Neuronal stem cell (in vitro differentiated cells): ENCODE data around the gene CHPF2.
A peak's percentile ranks its signal among the peaks of the same experiment; 100 is the strongest.

Source experiments
- DNase-seq: peaks from one replicate; pipeline ENCODE4 v3.0.0-alpha.2; 2013; ENCODE audit warnings: low spot score
- H2AFZ ChIP-seq: one replicate; pipeline ENCODE4 v1.6.1; 2013; ENCODE audit warnings: mild to moderate bottlenecking, low read length, inconsistent platforms
- H2AK5ac ChIP-seq: 2 replicates; pipeline ENCODE4 v1.6.1; 2013; ENCODE audit warnings: low read depth, mild to moderate bottlenecking, inconsistent platforms, low read length, moderate library complexity, mixed read lengths
- H2BK120ac ChIP-seq: 2 replicates; pipeline ENCODE4 v1.6.1; 2013; ENCODE audit warnings: low read depth, mild to moderate bottlenecking, inconsistent platforms, low read length, moderate library complexity, mixed read lengths
- H2BK12ac ChIP-seq: one replicate; pipeline ENCODE4 v1.6.1; 2013; ENCODE audit warnings: low read length, inconsistent platforms
- H2BK15ac ChIP-seq: 2 replicates; pipeline ENCODE4 v1.6.1; 2013; ENCODE audit warnings: mild to moderate bottlenecking, low read length, inconsistent platforms, mixed read lengths
- H2BK5ac ChIP-seq: one replicate; pipeline ENCODE4 v1.6.1; 2013; ENCODE audit warnings: inconsistent platforms, mild to moderate bottlenecking, low read length, moderate library complexity
- H3K14ac ChIP-seq: one replicate; pipeline ENCODE4 v1.6.1; 2013; ENCODE audit warnings: low read length, inconsistent platforms
- H3K18ac ChIP-seq: 2 replicates; pipeline ENCODE4 v1.6.1; 2013; ENCODE audit warnings: low read length, inconsistent platforms
- H3K23ac ChIP-seq: 2 replicates; pipeline ENCODE4 v1.6.1; 2013; ENCODE audit warnings: low read depth, mild to moderate bottlenecking, mixed read lengths, low read length, inconsistent platforms; ENCODE audit not compliant: poor library complexity
- H3K27ac ChIP-seq: replicated peaks from 3 replicates; pipeline ENCODE4 v1.5.1; 2013; ENCODE audit warnings: low read length, inconsistent platforms
- H3K27me3 ChIP-seq, 3 experiments: 2 replicates each; pipeline ENCODE4 v1.6.1; 2013; ENCODE audit warnings: low read length in 3 of 3, mild to moderate bottlenecking in 2 of 3, inconsistent platforms in 1 of 3, low read depth in 1 of 3, mixed read lengths in 1 of 3, moderate library complexity in 1 of 3; ENCODE audit not compliant: control insufficient read depth in 3 of 3, insufficient read depth in 3 of 3
- H3K36me3 ChIP-seq, 2 donors: replicated peaks in 1 of 2; 2 replicates each; pipeline ENCODE4 v1.6.1; 2013; ENCODE audit warnings: low read length in 2 of 2; ENCODE audit not compliant: control insufficient read depth in 2 of 2, insufficient read depth in 2 of 2
- H3K4ac ChIP-seq: 2 replicates; pipeline ENCODE4 v1.6.1; 2013; ENCODE audit warnings: inconsistent platforms, mild to moderate bottlenecking, low read length, moderate library complexity
- H3K4me1 ChIP-seq, 2 donors: 1 replicate in 1 of 2; 2 replicates in 1 of 2; pipeline ENCODE4 v1.6.1; 2013; ENCODE audit warnings: low read length in 2 of 2, low read depth in 1 of 2; ENCODE audit not compliant: control insufficient read depth in 2 of 2, insufficient read depth in 1 of 2
- H3K4me2 ChIP-seq: one replicate; pipeline ENCODE4 v1.6.1; 2013; ENCODE audit warnings: mild to moderate bottlenecking, low read length, inconsistent platforms; ENCODE audit not compliant: insufficient read depth, poor library complexity, severe bottlenecking
- H3K4me3 ChIP-seq, 2 donors: 2 replicates each; pipeline ENCODE4 v1.5.1; 2013; ENCODE audit warnings: low read length in 2 of 2, mild to moderate bottlenecking in 2 of 2, inconsistent platforms in 1 of 2, moderate library complexity in 1 of 2
- H3K79me1 ChIP-seq: one replicate; pipeline ENCODE4 v1.6.1; 2013; ENCODE audit warnings: low read depth, mild to moderate bottlenecking, inconsistent platforms, low read length, moderate library complexity
- H3K9ac ChIP-seq: one replicate; pipeline ENCODE4 v1.6.1; 2013; ENCODE audit warnings: mild to moderate bottlenecking, low read depth, low read length, inconsistent platforms; ENCODE audit not compliant: poor library complexity
- H3K9me3 ChIP-seq, 2 donors: replicated peaks in 1 of 2; 2 replicates each; pipeline versions ENCODE3 to v1.6.1; 2013; ENCODE audit warnings: low read length in 2 of 2, mild to moderate bottlenecking in 2 of 2, inconsistent platforms in 1 of 2, low read depth in 1 of 2, mixed read lengths in 1 of 2, moderate library complexity in 1 of 2; ENCODE audit not compliant: control insufficient read depth in 2 of 2, insufficient read depth in 1 of 2
- H4K8ac ChIP-seq: one replicate; pipeline ENCODE4 v1.6.1; 2013; ENCODE audit warnings: low read depth, mild to moderate bottlenecking, inconsistent platforms, low read length, moderate library complexity
- H4K91ac ChIP-seq: one replicate; pipeline ENCODE4 v1.6.1; 2013; ENCODE audit warnings: low read length, low read depth, mild to moderate bottlenecking, inconsistent platforms; ENCODE audit not compliant: poor library complexity
- WGBS, 2 donors: extraction: QIAGEN DNeasy Blood & Tissue Kit; methylation state at CpG; one replicate each; pipeline ENCODE4 v1.1.7; 2013; ENCODE audit warnings: missing lambda C conversion rate in 2 of 2, mixed read lengths in 1 of 2; ENCODE audit not compliant: insufficient read length in 2 of 2, insufficient replicate concordance in 1 of 2; ENCODE audit errors: extremely low coverage in 2 of 2; 5-methylcytosine and 5-hydroxymethylcytosine counted together

Gene CHPF2

GRCh38 chr7:151207315-151207714 is 25.0 kb upstream of the CHPF2 start:
- H4K8ac ChIP-seq, result no peak overlapping the region
- no peak overlapping the region for H3K4me3 ChIP-seq
- H3K9me3 ChIP-seq, result no peaks in the 10 kb centered on the region
- H2AFZ ChIP-seq, result no peak overlapping the region
- DNase-seq, result no peak
- H2BK120ac ChIP-seq, result no peak overlapping the region
- H3K23ac ChIP-seq, result no peak overlapping the region
- no peak overlapping the region for H2BK5ac ChIP-seq
- no peak overlapping the region for H2AK5ac ChIP-seq
- no peak overlapping the region for H3K4ac ChIP-seq
- no peak overlapping the region for H3K14ac ChIP-seq
- whole genome bisulfite sequencing, 2 donors, result no CpG with 5 or more reads among the region's 9 CpGs
- no peak overlapping the region for H3K18ac ChIP-seq
- H3K4me1 ChIP-seq, result peaks cover 0 to 8% of the 10 kb centered on the region in 2 donors
- H3K79me1 ChIP-seq, result no peaks in the 10 kb centered on the region
- H3K36me3 ChIP-seq, result peaks cover 0 to 9% of the 10 kb centered on the region in 2 donors
- no peak overlapping the region for H3K27ac ChIP-seq
- H2BK15ac ChIP-seq, result no peak overlapping the region
- H3K27me3 ChIP-seq, result peaks cover 0 to 44% (median 2%) of the 10 kb centered on the region in 3 experiments
- H4K91ac ChIP-seq, result no peak overlapping the region
- H2BK12ac ChIP-seq, result no peak overlapping the region
- H3K4me2 ChIP-seq, result no peak overlapping the region
- no peak overlapping the region for H3K9ac ChIP-seq

GRCh38 chr7:151207804-151208203 is 24.5 kb upstream of the CHPF2 start:
- Histone ChIP-seq H3K9ac (no peak overlapping the region), H3K36me3 (peaks cover 0 to 13% of the 10 kb centered on the region in 2 donors), H3K4me3 (no peak overlapping the region), H4K8ac (no peak overlapping the region), H3K18ac (peak overlapping the region; percentile 32), H3K27me3 (peaks cover 0 to 40% (median 2%) of the 10 kb centered on the region in 3 experiments), H2BK15ac (no peak overlapping the region), H2AK5ac (peak overlapping the region; percentile 31), H2BK12ac (peak overlapping the region; percentile 61), H3K14ac (peak overlapping the region; percentile 59), H3K4ac (peak overlapping the region; percentile 72), H2BK120ac (no peak overlapping the region), H3K4me1 (peaks cover 0 to 8% of the 10 kb centered on the region in 2 donors), H3K27ac (no peak overlapping the region), H3K79me1 (no peaks in the 10 kb centered on the region), H2BK5ac (no peak overlapping the region), H3K23ac (peak overlapping the region; percentile 46), H3K9me3 (no peaks in the 10 kb centered on the region), H4K91ac (no peak overlapping the region), H2AFZ (no peak overlapping the region), H3K4me2 (no peak overlapping the region)
- DNase-seq, result no peak
- WGBS, 2 donors, result no CpG with 5 or more reads among the region's 12 CpGs

- no peak overlapping the region for H2BK5ac ChIP-seq
- no peak overlapping the region for H2BK15ac ChIP-seq
- H3K14ac ChIP-seq, result no peak overlapping the region
Observed at GRCh38 chr7:151208253-151208862, 23.9 kb upstream of the CHPF2 start.

GRCh38 chr7:151209588-151209987 is 22.7 kb upstream of the CHPF2 start:
- WGBS, 2 donors, result no CpG with 5 or more reads among the region's 6 CpGs
- no peak overlapping the region for H3K14ac ChIP-seq
- H3K4me3 ChIP-seq, result no peak overlapping the region
- H2BK5ac ChIP-seq, result no peak overlapping the region
- no peak overlapping the region for H2BK12ac ChIP-seq
- H2AK5ac ChIP-seq, result peak overlapping the region; percentile 40
- H3K79me1 ChIP-seq, result no peaks in the 10 kb centered on the region
- H3K27ac ChIP-seq, result no peak overlapping the region
- peaks cover 7 to 31% of the 10 kb centered on the region in 2 donors for H3K36me3 ChIP-seq
- H3K4ac ChIP-seq, result no peak overlapping the region
- no peak overlapping the region for H4K8ac ChIP-seq
- H2AFZ ChIP-seq, result no peak overlapping the region
- no peak overlapping the region for H3K18ac ChIP-seq
- peaks cover 0 to 27% (median 2%) of the 10 kb centered on the region in 3 experiments for H3K27me3 ChIP-seq
- no peak for DNase-seq
- H4K91ac ChIP-seq, result no peak overlapping the region
- no peak overlapping the region for H3K23ac ChIP-seq
- H3K9ac ChIP-seq, result no peak overlapping the region
- H2BK15ac ChIP-seq, result no peak overlapping the region
- no peak overlapping the region for H3K4me2 ChIP-seq
- no peak overlapping the region for H2BK120ac ChIP-seq
- H3K9me3 ChIP-seq, result no peaks in the 10 kb centered on the region
- peaks cover 0 to 8% of the 10 kb centered on the region in 2 donors for H3K4me1 ChIP-seq

More at GRCh38 chr7:151208253-151208862, 23.9 kb upstream of the CHPF2 start:
- H3K4me1 ChIP-seq, result peaks cover 0 to 8% of the 10 kb centered on the region in 2 donors
- H3K23ac ChIP-seq, result no peak overlapping the region
- no peak overlapping the region for H2BK12ac ChIP-seq
- no peak overlapping the region for H2AFZ ChIP-seq
- H3K36me3 ChIP-seq, result peaks cover 2 to 19% of the 10 kb centered on the region in 2 donors
- DNase-seq, result no peak
- H2AK5ac ChIP-seq, result no peak overlapping the region
- no peak overlapping the region for H3K4ac ChIP-seq
- H3K79me1 ChIP-seq, result no peaks in the 10 kb centered on the region
- H3K27me3 ChIP-seq, result peaks cover 0 to 34% (median 2%) of the 10 kb centered on the region in 3 experiments
- H3K4me3 ChIP-seq, result no peak overlapping the region
- H2BK120ac ChIP-seq, result no peak overlapping the region
- no peak overlapping the region for H3K9ac ChIP-seq
- H3K9me3 ChIP-seq, result no peaks in the 10 kb centered on the region
- H3K18ac ChIP-seq, result no peak overlapping the region
- H4K91ac ChIP-seq, result no peak overlapping the region
- WGBS, 2 donors, result no CpG with 5 or more reads among the region's 9 CpGs
- no peak overlapping the region for H4K8ac ChIP-seq
- no peak overlapping the region for H3K4me2 ChIP-seq
- H3K27ac ChIP-seq, result no peak overlapping the region
